ENCODE data around the gene KSR1.

- TF ChIP-seq CTCF (conservative IDR thresholded peaks at IDR 0.05) (no peak), EZH2 (IDR thresholded peaks at IDR 0.05; ENCODE audit: low read depth) (no peak)
Observed at GRCh38 chr17:27585153-27585681, 129.0 kb downstream of the KSR1 start.
